Pons (tissue), 1 donor: ENCODE data around the gene EID1.
A peak's percentile ranks its signal among the peaks of the same experiment; 100 is the strongest.
"Not testable (repeated sequence)": the region's sequence is repeated elsewhere in the genome, so short reads cannot be mapped to it uniquely, and the experiment has no call there.

Source experiments
- DNase-seq: peaks from one replicate; pipeline ENCODE4 v3.0.0-alpha.2; 2016; ENCODE audit warnings: low spot score

EID1 gene, protein sequence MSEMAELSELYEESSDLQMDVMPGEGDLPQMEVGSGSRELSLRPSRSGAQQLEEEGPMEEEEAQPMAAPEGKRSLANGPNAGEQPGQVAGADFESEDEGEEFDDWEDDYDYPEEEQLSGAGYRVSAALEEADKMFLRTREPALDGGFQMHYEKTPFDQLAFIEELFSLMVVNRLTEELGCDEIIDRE

DNA sequence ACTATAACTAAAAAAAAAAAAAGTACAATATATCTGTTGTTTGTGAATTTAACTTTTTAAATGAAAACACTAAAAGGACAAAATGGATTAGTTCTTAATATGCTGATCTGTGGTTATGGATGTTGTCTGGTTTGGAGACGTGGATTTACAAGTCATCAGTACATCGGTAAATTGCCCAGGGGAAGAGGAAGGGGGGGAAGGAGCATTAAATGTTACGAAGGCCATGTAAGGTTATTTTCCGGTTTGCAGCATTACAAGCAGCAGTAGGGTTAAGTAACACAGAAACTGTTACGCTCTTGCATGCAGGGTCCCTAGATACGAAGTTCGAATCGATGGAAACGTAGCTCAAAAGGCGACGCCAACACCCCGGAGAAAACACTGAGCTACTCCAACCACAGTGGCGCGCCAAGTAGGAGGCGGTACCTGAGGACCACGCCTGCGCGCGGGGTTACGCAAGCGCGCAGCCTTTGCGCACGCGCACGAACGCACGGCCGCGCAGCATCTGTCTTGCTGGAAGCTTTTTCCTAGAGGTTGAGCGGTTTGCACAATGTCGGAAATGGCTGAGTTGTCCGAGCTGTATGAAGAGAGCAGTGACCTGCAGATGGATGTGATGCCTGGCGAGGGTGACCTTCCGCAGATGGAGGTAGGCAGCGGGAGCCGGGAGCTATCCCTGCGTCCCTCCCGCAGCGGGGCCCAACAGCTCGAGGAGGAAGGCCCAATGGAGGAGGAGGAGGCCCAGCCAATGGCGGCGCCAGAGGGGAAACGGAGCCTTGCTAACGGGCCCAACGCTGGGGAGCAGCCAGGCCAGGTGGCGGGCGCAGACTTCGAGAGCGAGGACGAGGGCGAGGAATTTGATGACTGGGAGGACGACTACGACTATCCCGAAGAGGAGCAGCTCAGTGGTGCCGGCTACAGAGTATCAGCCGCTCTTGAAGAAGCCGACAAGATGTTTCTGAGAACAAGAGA is at the start of gene EID1:
EID1 (plus strand) TSS at position 505 of the 966 bp plus-strand sequence; CDS start at position 548, 43 bp downstream.
- DNase-seq = peak; percentile 93

DNA sequence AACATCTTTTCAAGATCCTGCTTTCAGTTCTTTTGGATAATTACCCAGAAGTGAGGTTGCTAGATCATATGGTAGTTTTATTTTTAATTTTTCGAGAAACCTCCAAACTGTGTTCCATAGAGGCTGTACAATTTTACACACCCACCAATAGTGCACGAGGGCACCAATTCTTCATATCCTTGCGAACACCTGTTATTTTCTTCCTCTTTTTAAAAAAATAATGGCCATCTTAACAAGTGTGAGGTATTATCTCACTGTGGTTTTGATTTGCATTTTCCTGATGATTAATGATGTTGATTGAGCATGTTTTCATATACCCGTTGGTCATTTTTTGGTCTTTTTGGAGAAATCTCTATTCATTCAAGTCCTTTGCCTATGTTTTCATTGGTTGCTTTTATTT is 49.5 kb upstream of the EID1 start:
- DNase-seq = no peak

DNA sequence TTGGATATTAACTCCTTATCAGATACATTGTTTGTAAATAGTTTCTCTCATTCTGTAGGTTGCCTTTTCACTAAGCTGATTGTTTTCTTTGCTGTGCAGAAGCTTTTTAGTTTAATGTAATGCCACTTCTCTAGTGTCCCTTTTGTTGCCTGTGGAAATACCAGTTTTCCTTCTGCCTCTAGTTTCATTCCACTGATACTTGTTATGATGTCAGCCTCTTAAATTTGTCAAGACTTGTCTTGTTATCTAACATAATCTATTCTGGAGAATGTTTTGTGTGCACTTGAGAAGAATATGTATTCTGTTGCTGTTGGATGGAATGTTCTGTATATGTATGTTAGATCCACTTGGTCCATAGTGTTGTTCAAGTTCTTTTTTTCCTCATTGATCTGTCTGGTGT is 49.0 kb upstream of the EID1 start:
- no peak for DNase-seq

DNA sequence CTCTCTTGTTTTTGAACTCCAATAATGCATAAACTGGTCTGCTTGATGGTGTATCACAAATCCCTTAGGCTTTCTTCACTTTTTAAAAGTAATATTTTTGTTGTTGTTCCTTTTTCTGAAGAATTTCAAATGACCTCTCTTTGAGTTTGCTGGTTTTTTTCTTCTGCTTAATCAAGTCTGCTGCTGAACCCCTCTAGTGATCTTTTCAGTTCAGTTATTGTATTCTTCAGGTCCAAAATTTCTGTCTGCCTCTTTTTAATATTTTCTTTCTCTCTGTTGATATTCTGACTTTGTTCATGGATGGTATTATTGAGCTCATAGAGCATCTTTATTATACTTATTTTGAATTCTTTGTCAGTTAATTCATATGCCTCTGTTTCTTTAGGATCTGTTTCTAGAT is 45.3 kb upstream of the EID1 start:
- DNase-seq = no peak

DNA sequence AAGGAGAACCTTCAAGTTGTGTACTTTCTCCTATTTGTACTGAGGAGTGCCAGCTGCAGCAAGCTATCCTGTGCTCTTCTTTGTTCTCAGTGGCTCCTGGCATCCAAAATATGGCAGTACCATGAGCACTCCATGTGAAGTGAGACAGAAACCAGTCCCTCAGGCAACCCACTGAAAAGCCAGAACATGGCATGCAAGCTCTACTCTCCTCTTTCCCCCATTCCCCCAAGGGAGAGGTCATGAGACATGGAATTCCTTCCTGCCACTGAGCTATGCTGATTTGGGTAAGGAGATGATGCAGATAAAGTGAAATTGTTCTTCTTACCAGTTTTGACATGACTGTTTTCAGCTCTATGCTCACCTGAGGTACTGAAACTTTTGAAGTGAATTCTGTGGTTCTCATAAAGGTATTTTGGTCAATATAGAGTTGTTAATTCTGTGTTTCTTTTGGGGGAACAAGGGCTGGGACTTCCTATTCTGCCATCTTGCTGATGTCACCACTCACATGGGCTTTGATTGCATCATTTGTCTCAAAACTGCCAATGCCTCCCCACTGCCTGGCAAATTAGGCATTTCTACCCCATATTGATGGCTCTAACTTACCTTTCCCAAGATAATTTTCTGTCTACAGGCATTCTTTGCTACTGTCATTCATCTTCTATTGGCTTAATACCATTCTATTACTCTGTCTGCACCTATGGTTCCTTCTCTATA is 44.3 kb upstream of the EID1 start:
- DNase-seq = no peak

DNA sequence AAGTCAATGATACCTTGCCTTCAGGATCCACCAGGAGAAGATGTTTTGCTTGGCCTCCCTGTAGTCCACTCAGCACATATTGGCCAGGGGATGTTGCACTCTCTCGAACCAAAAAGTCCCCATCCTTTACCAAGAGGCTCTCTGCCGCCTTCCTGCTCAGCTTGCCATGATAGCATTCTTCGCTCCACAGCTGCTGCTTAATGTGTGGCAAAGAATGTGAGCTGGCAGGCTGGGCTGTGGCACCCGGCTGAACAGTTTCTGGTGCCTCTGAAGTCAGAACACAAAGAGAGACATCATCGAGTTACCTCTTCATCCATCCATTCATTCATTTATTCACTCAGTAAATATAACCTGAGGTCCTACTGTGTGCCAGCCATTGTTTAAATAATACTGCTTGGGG is 43.2 kb upstream of the EID1 start:
- no peak for DNase-seq

DNA sequence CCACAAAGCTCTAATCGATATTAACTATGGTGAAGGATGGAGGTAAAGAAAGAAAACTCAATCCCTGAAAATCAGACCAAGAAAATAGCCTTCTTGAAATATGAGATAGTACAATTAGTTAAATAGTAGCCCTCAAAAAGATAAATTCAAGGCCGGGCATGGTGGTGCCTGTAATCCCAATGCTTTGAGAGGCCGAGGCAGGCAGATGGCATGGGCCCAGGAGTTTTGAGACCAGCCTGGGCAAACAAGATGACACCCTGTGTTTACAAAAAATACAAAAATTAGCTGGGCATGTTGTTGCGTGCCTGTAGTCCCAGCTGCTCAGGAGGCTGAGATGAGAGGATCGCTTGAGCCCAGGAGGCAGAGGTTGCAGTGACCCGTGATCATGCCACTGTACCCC is 35.4 kb upstream of the EID1 start:
- no peak for DNase-seq

DNA sequence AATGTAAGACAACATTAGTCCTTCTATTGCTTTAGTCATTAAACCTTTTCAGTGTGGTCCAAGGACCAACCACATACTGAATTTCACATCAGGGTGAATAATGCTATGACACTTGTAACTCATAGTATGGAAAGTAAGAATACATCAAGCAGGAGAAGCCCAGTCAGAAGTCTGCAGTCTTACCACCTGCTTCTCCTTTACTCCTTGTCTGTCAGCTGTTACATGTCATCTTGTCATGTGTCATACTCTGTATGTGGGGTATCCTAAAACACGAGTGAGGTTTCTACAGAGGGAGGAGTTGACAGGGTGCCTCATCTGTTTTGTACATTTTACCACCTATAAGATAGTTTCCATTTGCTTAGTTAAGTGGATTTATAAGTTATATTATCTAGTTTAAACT is 32.8 kb upstream of the EID1 start:
- DNase-seq = no peak

DNA sequence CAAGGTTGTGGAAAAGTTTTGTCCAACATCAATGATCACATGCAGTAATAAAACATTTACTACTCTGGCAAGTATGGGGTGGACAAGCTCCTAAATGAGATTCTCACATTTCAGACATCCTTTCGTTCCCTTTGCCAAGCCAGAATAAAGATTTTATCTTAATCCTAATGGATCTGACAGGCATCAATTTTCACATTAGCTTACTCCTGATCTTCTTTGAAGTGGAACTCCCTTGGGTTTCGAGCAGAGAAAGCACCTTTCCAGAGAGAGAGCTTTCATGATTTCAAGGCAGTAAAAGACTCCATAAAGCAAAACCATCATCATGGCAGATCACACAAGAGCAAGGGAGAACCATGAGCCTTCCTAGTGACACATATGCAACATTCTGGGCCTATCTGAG is 27.3 kb upstream of the EID1 start:
- no peak for DNase-seq

DNA sequence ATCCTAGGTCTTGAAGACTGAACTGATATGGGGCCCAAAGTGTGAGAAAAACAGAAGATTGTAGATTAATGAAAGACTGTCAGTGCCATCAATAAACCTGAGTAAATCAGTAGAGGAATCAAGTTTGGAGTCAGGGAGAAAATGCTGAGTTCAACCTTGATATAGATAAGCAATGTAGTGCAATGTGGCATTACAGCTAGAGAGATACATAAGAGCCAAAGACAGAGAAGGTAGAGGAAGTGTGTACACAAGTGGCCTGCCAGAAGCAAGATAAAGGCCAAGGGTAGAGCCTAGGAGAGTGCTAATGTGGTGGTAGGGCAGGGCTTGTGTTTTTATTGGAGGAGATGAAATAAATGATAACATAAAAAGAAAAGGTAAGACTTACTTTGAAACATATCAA is 26.0 kb upstream of the EID1 start:
- DNase-seq = no peak

DNA sequence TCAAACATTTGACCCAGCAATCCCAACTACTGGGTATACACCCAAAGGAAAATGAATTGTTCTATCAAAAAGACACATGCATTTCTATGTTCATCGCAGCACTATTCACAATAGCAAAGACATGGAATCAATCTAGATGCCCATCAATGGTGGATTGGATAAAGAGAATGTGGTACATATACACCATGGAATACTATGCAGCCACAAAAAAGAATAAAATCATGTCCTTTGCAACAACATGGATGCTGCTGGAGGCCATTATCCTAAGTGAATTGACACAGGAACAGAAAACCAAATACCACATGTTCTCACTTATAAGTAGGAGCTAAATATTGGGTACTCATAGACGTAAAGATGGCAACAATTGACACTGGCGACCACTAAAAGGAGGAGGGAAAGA is 23.5 kb upstream of the EID1 start:
- not testable (repeated sequence) for DNase-seq

DNA sequence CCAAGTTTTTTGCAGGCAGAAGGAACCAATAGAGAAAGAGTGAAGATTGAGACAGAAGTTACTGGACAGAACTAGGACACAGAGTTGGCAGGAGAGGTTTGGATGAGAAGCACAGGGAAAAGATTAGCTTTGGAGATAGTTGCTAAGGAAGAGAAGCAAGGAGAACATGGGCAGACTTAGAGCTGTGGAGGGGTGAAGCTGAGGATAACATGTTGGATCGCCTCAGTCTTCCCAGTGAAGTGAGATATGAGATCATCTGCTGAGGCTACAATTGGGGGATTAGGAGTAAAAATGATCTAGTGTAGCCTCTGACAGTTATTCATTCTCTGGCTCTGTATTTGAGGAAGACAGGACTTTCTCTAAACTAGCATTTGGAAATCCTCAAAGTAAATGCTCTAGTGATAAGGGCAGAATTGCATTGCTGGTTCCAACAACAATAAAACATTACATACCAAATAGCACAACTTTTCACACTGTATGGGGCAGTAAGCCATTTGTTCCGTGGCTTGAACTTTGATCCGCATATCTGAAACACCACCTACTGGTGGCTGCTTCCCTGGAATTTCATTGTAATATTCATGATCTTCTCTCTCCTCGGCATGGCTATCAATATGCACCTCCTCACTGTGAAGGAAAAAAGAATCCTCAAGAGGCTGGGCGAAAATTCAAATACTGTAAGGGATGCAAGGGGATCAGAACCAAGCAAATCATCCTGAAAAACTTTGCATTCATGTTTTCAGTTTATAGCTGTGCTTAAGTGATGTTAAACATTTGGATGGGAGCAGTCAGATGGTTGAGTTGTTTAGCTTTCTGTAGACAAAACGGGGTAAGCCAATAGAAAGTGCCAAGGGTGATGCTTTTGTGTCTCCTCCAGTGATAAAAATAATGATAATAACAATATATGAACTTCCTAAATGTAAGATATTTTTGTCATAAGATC is 22.2 kb upstream of the EID1 start:
- peak; percentile 34 for DNase-seq

DNA sequence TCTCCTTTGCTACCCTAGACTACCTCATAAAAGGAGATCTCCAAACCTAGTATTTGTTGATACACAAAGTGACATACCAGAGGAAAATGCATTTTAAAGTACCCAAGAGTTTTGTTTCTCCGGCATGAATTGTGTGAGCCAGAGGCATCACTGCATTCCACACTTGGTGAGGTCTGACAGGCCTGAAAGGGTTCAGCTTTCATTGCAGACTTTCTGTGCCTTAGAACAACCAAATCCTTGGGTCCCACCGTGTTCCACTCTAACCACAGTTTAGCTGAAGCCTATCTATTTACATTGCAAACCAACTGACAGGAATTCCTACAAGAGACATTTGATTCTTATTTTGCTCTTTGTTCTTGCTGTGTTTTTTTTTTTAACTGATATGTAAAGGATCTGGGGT is 21.0 kb upstream of the EID1 start:
- no peak for DNase-seq

DNA sequence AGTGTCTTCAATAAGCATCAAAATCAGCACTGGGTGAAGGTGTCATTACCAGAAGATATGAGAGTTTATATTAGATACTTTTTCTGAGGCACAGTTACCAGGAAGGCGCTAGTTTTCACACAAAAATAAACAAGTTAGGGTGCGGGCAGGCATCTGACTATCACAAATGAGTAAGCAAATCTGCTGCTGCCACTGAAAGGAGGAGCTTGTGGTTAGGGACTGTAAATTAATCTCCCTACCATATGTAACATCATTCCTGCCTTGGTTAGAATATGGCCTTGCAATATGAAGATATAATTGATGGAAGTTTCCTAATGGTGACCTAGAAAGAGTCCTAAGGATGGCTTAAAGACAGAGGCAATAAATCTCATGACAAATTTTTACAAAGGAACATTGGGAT is 19.5 kb upstream of the EID1 start:
- no peak for DNase-seq

DNA sequence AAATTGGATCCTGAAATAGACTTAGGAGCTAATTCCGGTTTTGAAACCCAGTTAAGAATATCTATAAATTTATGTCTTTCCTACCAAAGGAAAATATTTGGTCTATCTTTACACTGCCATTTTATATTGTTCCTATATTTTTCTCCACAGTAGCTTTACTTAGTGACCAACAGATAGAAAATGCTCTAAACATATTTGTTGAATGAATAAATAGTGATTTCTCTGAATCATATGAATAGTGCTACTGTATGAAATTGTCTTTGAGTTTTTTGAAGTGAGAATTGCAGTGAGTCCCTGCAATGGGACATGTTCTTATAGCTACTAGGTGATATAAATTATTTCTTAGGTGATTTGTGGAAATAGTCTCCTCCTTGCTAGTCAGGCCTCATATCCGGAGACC is 18.5 kb upstream of the EID1 start:
- DNase-seq = no peak

DNA sequence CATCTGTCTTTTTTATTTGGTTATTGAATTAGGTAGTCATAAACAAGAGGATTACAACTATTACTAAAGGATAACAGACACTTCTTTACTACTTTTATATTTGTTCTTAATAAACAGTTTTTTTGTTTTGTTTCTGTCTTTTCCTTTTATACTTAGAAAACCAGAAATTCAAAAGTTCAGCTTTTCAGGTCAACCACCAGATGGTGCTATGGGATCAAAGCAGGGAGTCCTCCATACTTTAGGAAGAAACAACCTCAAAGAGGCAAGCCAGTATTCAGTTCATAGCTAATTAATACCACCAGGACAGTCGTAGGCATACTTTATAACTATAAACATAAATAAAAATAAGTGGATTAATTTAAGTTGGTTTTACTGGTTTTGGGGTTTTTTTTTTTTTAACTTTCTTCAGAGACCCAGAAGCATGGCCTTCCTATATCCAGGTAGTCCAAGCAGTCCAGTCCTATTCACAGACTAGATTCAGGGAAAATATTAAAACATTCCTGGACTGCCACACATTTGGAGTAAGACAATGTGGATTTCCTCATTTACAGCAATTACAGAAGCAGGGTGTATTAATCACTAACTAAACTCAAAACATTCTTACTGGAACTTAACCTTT is 16.0 kb upstream of the EID1 start:
- DNase-seq = peak; percentile 87

DNA sequence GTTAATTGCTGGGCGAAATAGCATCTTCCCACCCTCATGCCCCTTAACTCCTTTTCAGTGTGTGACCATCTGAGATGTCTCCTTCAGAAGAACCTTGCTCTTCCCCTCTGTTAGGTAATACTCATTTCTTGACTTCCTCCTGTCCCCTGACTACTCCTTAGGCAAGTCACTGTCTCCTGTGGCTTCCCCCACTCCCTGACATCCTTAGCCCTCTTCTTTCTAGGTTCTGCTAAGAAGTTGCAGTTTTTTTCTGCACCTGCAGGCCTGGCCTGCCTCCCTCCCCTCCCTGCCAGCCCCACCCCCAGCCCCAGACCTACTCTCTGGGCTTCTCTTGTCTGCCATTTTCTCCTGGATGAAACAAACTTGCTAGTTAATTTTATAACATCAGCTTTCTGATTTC is 15.2 kb upstream of the EID1 start:
- no peak for DNase-seq

DNA sequence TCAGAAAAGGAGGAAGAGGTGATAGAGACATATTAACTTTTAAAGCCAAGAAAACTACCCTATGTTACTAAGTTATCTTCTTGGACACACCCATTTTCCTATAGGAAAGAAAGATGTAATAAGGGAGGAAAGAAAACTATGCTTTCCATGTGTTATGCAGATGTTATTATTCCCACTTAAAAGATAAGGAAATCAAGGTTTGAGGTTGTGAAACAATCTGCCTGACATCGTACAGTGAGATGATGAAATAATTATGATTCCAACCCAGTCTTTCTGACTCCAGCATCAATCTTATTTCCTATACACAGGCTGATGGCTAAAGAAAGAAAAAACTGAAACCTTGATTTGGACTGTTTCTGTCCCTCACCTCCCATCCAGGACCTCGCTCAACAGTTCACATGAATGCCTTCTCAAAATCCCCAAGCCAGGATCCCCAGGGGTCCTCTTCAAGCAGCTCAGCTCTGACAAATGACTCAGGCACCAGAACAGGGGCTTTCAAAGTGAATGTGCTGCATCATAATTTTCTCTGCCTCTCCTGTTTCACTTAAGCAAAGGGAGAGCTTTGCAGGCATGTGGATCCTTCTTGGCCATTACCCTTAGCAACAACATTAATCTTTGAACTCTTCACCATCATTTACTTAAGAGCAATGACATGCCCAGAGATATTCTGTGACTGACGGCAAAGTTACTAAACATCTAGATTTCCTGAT is 12.4 kb upstream of the EID1 start:
- no peak for DNase-seq

DNA sequence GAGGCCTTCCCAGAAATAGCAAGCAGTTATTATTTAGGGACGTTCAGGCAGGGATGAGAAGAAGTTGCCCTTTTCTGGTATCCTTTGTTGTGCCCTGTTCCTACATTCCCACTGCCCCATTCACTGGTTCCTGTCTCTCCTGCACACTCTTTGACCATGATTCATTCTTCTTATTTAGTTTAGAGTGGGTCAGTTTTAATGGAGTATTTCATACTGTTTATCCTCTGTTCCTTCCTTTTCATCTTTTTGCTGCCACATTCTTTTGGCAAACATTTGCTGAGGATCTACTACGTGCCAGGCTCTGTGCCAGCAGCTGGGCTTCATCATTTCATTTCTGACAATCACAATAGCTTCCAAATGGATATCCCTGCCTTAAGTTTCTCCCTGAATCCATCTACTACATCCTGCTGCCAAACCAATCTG is 11.8 kb upstream of the EID1 start:
- DNase-seq = no peak

DNA sequence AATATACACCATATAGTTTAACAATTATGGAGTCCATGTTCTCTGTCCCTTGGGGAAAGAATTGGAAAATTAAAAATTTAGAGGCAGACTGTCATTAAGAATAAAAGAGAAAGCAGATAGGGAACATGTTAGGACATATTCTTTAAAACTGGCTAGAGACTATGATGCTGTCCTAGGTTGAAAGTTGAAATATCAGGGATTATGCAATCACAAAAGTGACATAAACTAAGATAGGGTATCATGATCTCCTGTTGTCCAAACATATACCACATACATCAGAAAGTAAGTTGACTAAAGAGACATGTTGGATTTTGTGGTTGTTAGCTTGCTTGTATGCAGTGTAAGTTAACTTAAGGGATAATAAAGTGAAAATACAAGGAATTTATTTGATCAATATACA is 9.9 kb upstream of the EID1 start:
- no peak for DNase-seq

DNA sequence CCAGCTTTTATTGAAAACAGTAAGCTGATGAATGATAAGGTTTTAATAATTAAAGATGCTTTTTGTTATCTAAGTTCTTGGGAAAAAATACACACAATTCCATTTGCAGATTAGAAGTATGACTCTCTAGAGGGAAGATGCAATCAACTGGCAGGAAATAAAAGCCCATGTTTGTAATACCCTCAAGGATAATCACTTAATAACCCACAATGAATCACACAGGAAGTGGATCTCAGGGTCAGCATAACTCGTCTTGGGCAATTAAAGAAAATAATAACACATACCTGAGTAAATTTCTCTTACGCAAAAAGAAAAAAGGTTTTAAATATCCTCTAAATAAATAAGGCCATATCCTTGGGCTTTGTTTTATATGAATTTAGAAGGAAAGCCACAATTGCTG is 9.4 kb upstream of the EID1 start:
- no peak for DNase-seq
